K562 (cell line): ENCODE measurements around the gene HMGA1. TPM values are rescaled to one million over a fixed set of nuclear protein-coding genes. Genes with fewer than 3 reads are reported as not detected.

Source experiments
- CBX5 ChIP-seq: IDR thresholded peaks from 2 replicates; pipeline ENCODE4 v1.6.1; 2014; ENCODE audit warnings: low read depth, borderline replicate concordance
- CEBPG ChIP-seq, 3 experiments: fragments of 200-800 bp in 1 of 3; sonication (Bioruptor generic) in 1 of 3; sonication (generic) in 1 of 3; formaldehyde crosslinking in 1 of 3; IDR thresholded peaks in 2 of 3; conservative IDR thresholded peaks in 1 of 3; 2 replicates each; pipeline versions ENCODE4 v1.6.1 to v1.8.0; 2016 to 2022; ENCODE audit warnings: missing compliant biosample characterization in 2 of 3, missing genetic modification characterization in 2 of 3, mild to moderate bottlenecking in 1 of 3, missing genetic modification reagents in 1 of 3
- CGGBP1 ChIP-seq: fragments of 250-450 bp; sonication (Bioruptor Pico); IDR thresholded peaks from 2 replicates; pipeline ENCODE4 v1.9.0; 2021; ENCODE audit warnings: mild to moderate bottlenecking
- FOXJ2 ChIP-seq: fragments of 200-800 bp; sonication (Bioruptor generic); IDR thresholded peaks from 2 replicates; pipeline ENCODE4 v1.6.1; 2016; ENCODE audit warnings: missing genetic modification characterization, missing compliant biosample characterization
- HMGXB4 ChIP-seq: sonication (generic); formaldehyde crosslinking; IDR thresholded peaks from 2 replicates; pipeline ENCODE4 v1.8.1; 2023; ENCODE audit warnings: mild to moderate bottlenecking, missing genetic modification reagents
- MCM5 ChIP-seq: fragments of 450-650 bp; IDR thresholded peaks from 2 replicates; pipeline ENCODE4 v1.6.1; 2016; ENCODE audit warnings: low read depth
- NONO ChIP-seq, 2 experiments: fragments of 200-400 bp in 1 of 2; fragments of 450-650 bp in 1 of 2; formaldehyde crosslinking in 1 of 2; IDR thresholded peaks; 2 replicates each; pipeline ENCODE4 v1.6.1; 2017; ENCODE audit warnings: low read depth in 2 of 2, mild to moderate bottlenecking in 2 of 2, moderate library complexity in 2 of 2, low read length in 1 of 2
- PREB ChIP-seq: sonication (generic); formaldehyde crosslinking; IDR thresholded peaks from 2 replicates; pipeline ENCODE4 v1.8.1; 2023; ENCODE audit warnings: mild to moderate bottlenecking, missing genetic modification reagents
- SNIP1 ChIP-seq: fragments of 450-650 bp; IDR thresholded peaks from 2 replicates; pipeline ENCODE4 v1.7.1; 2017; ENCODE audit warnings: low read depth, mild to moderate bottlenecking
- SRSF3 ChIP-seq: fragments of 200-400 bp; formaldehyde crosslinking; IDR thresholded peaks from 2 replicates; pipeline ENCODE4 v1.6.1; 2016; ENCODE audit warnings: mild to moderate bottlenecking, low read length, moderate library complexity; ENCODE audit not compliant: insufficient read depth
- TCF15 ChIP-seq: fragments of 250-450 bp; sonication (Bioruptor Pico); IDR thresholded peaks from 2 replicates; pipeline ENCODE4 v1.8.0; 2022; ENCODE audit warnings: moderate library complexity, mild to moderate bottlenecking, inconsistent platforms
- THRA ChIP-seq: fragments of 450-650 bp; IDR thresholded peaks from 2 replicates; pipeline ENCODE4 v1.6.1; 2017; ENCODE audit warnings: mild to moderate bottlenecking, moderate library complexity
- ZBED1 ChIP-seq: IDR thresholded peaks from 2 replicates; pipeline ENCODE4 v1.6.1; 2014
- ZNF518B ChIP-seq: fragments of 250-450 bp; sonication (Bioruptor Pico); IDR thresholded peaks from 2 replicates; pipeline ENCODE4 v1.5.0; 2021; ENCODE audit warnings: mild to moderate bottlenecking, moderate library complexity
- polyA plus RNA-seq, 8 experiments: library from polyadenylated mRNA; depleted of rRNA in 4 of 8; stranded (reverse) in 5 of 8; unstranded in 3 of 8; fragments of >200 nt; fragmentation: Nextera tagmentation in 2 of 8; fragmentation: Illumina TruSeq in 1 of 8; extraction: Ambion mirVana in 2 of 8; extraction: Trizol in 1 of 8; gene quantifications; 2 replicates each; pipeline versions ENCODE4 v1.2.1 to v1.2.3, GENCODE V29; 2011 to 2014; ENCODE audit warnings: inconsistent platforms in 1 of 8, missing spikeins in 1 of 8
- total RNA-seq, 7 experiments: library from RNA; depleted of rRNA in 6 of 7; stranded (reverse); fragments of >200 nt in 6 of 7; fragmentation: Illumina TruSeq in 2 of 7; extraction: Trizol in 2 of 7; gene quantifications; 2 replicates each; pipeline versions ENCODE4 v1.2.1 to v1.2.3, GENCODE V29; 2011 to 2021; ENCODE audit warnings: low replicate concordance in 1 of 7

The HMGA1 gene
- total and polyA plus RNA-seq, 9 of the 15 experiments (the other 6 are each of a cell fraction or from before 2014, with no cell fraction given) = 27.8 to 1,947 (median 594) TPM

GRCh38 chr6:34237722-34238584 is 1.3 kb downstream of the HMGA1 start (continued):
- no peak for TF ChIP-seq CGGBP1 (CRISPR knock-in tag)
- no peak for TF ChIP-seq ZNF518B (CRISPR knock-in tag)
- no peak for TF ChIP-seq TCF15 (CRISPR knock-in tag)
- TF ChIP-seq SRSF3 = peak; percentile 99
- TF ChIP-seq HMGXB4 (CRISPR knock-in tag) = peak; percentile 100
- no peak for TF ChIP-seq FOXJ2 (tag)
- TF ChIP-seq THRA = no peak
- TF ChIP-seq MCM5 = no peak
- peak; percentile 75; the same call in 1 of the 2 replicates for TF ChIP-seq CBX5
- TF ChIP-seq SNIP1 = no peak
- peak; percentile 88; the same call in 1 of the 2 replicates for TF ChIP-seq PREB (CRISPR knock-in tag)
- peak in 1 of 2 experiments; percentile 81; a peak in 1 of 4 replicates for TF ChIP-seq NONO (IDR thresholded peaks at IDR 0.05; ENCODE audit: low read depth in 2 of 2, low read length in 1 of 2)
- 0 out of 2 replicates have a peak, but pooled peaks have one; percentile 41 for TF ChIP-seq ZBED1
- 0 out of 2 replicates have a peak, but pooled peaks have one; percentile 34 for TF ChIP-seq CEBPG (CRISPR knock-in tag; IDR thresholded peaks at IDR 0.05)
- no peak for TF ChIP-seq CEBPG (tag; conservative IDR thresholded peaks at IDR 0.05 in 1 of 2, IDR thresholded peaks at IDR 0.05 in 1 of 2)
